Neural progenitor cell (in vitro differentiated cells): ENCODE data around the gene EDC3.

Experiments used
- EZH2 ChIP-seq: fragments of 200-600 bp; sonication (generic); IDR thresholded peaks from 2 replicates; pipeline ENCODE4 v1.6.1; 2017; ENCODE audit warnings: antibody characterized with exemption, mild to moderate bottlenecking, moderate library complexity
- TF ChIP-seq, protein P1 (sequence below): fragments of 200-600 bp; sonication (generic); IDR thresholded peaks from 2 replicates; pipeline ENCODE4 v1.5.1; 2017; ENCODE audit warnings: antibody characterized with exemption, mild to moderate bottlenecking

DNA sequence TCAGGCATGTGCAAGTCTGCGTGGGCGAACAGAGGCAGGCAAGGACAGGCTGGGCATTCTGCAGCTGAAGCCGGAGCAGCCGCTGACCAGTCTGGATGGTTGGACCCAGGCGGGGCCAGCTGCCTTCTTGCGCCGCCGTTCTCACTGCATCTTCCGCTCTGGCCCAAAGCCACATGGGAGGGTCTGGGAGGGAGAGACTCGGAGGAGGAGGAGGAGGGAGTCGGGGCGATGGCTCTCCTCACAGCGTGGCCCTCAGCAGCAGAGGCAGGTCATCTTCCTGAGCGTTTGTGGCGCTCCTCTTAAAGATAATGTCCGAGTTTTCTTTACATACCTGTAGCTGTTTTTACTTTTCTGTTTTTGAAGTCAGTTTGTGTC is 74.3 kb downstream of the EDC3 start:
- TF ChIP-seq, protein P1, sequence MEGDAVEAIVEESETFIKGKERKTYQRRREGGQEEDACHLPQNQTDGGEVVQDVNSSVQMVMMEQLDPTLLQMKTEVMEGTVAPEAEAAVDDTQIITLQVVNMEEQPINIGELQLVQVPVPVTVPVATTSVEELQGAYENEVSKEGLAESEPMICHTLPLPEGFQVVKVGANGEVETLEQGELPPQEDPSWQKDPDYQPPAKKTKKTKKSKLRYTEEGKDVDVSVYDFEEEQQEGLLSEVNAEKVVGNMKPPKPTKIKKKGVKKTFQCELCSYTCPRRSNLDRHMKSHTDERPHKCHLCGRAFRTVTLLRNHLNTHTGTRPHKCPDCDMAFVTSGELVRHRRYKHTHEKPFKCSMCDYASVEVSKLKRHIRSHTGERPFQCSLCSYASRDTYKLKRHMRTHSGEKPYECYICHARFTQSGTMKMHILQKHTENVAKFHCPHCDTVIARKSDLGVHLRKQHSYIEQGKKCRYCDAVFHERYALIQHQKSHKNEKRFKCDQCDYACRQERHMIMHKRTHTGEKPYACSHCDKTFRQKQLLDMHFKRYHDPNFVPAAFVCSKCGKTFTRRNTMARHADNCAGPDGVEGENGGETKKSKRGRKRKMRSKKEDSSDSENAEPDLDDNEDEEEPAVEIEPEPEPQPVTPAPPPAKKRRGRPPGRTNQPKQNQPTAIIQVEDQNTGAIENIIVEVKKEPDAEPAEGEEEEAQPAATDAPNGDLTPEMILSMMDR: no peak
- no peak for TF ChIP-seq EZH2
